OCI-LY3 (cell line): ENCODE results near the gene SLAMF7.

Experiments
- CTCF ChIP-seq: fragments of 200-600, 300-600 bp; sonication (generic); IDR thresholded peaks from 2 replicates; pipeline ENCODE4 v1.5.1; 2014; ENCODE audit warnings: antibody characterized with exemption, low read length, low read depth
- EZH2phosphoT487 ChIP-seq: fragments of 200-600 bp; shearing (Covaris generic); IDR thresholded peaks from 2 replicates; pipeline ENCODE4 v1.6.1; 2018; ENCODE audit warnings: antibody characterized with exemption, mixed run types, low read depth

- TF ChIP-seq CTCF (no peak), EZH2phosphoT487 (no peak)
Measured at GRCh38 chr1:160733898-160734297, 5.1 kb upstream of the SLAMF7 start.
